ENCODE results near the gene TFDP2. TPM values are rescaled to one million over a fixed set of nuclear protein-coding genes. Genes with fewer than 3 reads are reported as not detected.

The TFDP2 gene
- total and polyA plus RNA-seq, 2 of the 8 experiments (the other 6 are each of a cell fraction or from before 2014, with no cell fraction given) = 41.1 to 119 TPM

DNA sequence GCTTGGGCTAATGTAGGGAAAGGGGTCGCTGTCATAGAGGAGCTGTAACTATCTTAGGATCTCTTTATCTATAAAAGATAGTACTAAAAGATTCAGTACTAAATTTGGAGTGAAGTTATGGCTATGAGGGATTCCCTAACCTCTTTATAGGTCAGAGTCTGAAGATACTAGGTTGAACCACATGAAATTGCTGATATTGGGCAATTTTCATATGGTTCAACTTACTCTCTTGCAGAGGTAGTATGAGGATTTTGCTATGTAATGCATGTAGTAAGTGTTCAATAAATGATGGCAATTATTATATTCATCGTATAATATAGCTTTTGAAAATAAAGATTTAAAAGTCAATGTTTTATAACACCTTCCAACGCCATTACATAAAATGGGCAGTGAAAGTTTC is 1.9 kb upstream of the TFDP2 start (continued):
- TF ChIP-seq KDM1A (IDR thresholded peaks at IDR 0.05; ENCODE audit: borderline replicate concordance, low read length) = no peak

All from H1 (cell line).